Measurements from ENCODE around the gene HSFX1. TPM values are rescaled to one million over a fixed set of nuclear protein-coding genes. Genes with fewer than 3 reads are reported as not detected.
"Not testable (repeated sequence)": the region's sequence is repeated elsewhere in the genome, so short reads cannot be mapped to it uniquely, and the experiment has no call there.

HSFX1 gene
- total and polyA plus RNA-seq, 9 of the 15 experiments (the other 6 are each of a cell fraction or from before 2014, with no cell fraction given), result 0.10 TPM; not detected in 8

DNA sequence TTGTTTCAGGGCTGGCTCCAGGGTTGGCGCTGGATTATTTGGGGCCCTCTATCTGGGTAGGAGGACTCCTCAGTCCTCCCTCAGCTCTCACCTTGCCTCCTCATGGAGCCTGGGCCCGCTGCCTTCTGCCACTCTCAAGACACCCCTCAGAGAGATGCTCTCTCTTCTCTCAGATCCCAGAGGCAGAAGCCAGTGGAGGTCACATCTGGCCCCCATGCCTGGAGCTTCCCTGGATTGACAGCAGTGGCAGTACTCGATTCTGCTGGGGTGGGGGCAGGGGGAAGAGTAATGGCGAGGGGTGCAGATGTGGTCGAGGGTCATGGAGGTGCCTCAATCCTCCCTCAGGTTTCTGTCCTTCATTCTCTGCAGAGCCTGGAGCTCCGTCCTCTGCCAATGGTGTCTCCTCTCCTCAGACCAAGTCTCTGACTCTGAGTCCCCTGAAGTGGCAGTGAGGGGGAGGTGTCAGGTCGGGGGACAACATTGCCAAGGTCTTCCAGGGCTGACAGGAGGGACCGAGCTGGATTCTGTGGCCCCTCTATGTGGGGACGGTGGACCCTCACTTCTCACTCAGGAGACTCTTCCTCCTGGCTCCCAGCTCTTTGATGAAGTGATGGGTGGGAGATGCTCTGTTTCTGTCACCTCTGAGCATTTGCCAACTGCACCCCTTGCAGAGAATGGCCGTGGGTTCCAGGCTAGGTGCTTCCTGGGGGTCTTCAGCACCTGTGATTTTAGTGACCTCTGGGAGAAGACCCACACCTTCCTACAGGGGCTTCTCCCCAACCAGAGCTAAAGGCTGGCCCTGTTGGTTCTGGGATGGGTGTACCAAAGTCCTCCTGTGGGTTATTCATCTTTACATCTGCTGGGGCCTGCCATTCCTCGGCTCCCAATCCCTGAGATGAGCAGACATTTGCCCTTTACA lies 10.9 kb upstream of the HSFX1 start:
- Histone ChIP-seq H3K4me2 (ENCODE audit: insufficient read depth, low read length) (no peak overlapping the region), H3K9ac (ENCODE audit: insufficient read depth in 1 of 2, low read depth in 2 of 2, low read length in 2 of 2) (no peak overlapping the region), H3K36me3 (ENCODE audit: control insufficient read depth, insufficient read depth, low read length) (no peaks in the 10 kb centered on the region), H3K4me3 (no peak overlapping the region), H2AFZ (ENCODE audit: low read depth, low read length) (no peak overlapping the region), H3K79me2 (ENCODE audit: control insufficient read depth, insufficient read depth, low read length) (no peaks in the 10 kb centered on the region), H4K20me1 (replicated peaks; ENCODE audit: control insufficient read depth, insufficient read depth, low read length) (no peaks in the 10 kb centered on the region), H3K27me3 (ENCODE audit: control insufficient read depth in 2 of 2, insufficient read depth in 2 of 2, low read length in 2 of 2) (no peaks in the 10 kb centered on the region), H3K9me1 (ENCODE audit: control insufficient read depth, insufficient read depth, low read length) (no peaks in the 10 kb centered on the region), H3K9me3 (replicated peaks; ENCODE audit: control insufficient read depth, insufficient read depth, low read depth, low read length) (no peaks in the 10 kb centered on the region), H3K4me1 (replicated peaks in 1 of 2; ENCODE audit: control insufficient read depth in 2 of 2, insufficient read depth in 2 of 2, low read length in 2 of 2) (peaks cover 0 to 5% of the 10 kb centered on the region in 2 experiments; a peak in 1 of 5 replicates), H3K27ac (ENCODE audit: extremely low read depth, low read depth, low read length) (no peak overlapping the region)
- no TSS peak for BruUV-seq (replicated peaks)
- intact Hi-C loops (cut with micrococcal nuclease), result no loop called here
- WGBS (ENCODE audit: insufficient coverage, low coverage, missing lambda C conversion rate), result 0% methylated on average over 7 of the region's 11 CpGs
- ATAC-seq, result no peak
- POLR2A ChIA-PET, result no interaction called here
- DNase-seq (ENCODE audit: extremely low read depth in 1 of 4, low spot score in 3 of 4), result no peak
- no peak for FAIRE-seq
- CTCF ChIA-PET (ENCODE audit: low intra/inter-chr PET ratio), result no interaction called here
- TF ChIP-seq ZNF24 (IDR thresholded peaks at IDR 0.05) (no peak), IFI16 (CRISPR knock-in tag; IDR thresholded peaks at IDR 0.05) (no peak), MTA1 (IDR thresholded peaks at IDR 0.05; ENCODE audit: borderline replicate concordance) (no peak), ELK1 (CRISPR knock-in tag; IDR thresholded peaks at IDR 0.05) (no peak), TARDBP (IDR thresholded peaks at IDR 0.05) (no peak), FOXJ2 (tag; IDR thresholded peaks at IDR 0.05) (no peak), NONO (IDR thresholded peaks at IDR 0.05; ENCODE audit: low read depth in 2 of 2, low read length in 1 of 2) (no peak)
- TF ChIP-seq, protein P1, sequence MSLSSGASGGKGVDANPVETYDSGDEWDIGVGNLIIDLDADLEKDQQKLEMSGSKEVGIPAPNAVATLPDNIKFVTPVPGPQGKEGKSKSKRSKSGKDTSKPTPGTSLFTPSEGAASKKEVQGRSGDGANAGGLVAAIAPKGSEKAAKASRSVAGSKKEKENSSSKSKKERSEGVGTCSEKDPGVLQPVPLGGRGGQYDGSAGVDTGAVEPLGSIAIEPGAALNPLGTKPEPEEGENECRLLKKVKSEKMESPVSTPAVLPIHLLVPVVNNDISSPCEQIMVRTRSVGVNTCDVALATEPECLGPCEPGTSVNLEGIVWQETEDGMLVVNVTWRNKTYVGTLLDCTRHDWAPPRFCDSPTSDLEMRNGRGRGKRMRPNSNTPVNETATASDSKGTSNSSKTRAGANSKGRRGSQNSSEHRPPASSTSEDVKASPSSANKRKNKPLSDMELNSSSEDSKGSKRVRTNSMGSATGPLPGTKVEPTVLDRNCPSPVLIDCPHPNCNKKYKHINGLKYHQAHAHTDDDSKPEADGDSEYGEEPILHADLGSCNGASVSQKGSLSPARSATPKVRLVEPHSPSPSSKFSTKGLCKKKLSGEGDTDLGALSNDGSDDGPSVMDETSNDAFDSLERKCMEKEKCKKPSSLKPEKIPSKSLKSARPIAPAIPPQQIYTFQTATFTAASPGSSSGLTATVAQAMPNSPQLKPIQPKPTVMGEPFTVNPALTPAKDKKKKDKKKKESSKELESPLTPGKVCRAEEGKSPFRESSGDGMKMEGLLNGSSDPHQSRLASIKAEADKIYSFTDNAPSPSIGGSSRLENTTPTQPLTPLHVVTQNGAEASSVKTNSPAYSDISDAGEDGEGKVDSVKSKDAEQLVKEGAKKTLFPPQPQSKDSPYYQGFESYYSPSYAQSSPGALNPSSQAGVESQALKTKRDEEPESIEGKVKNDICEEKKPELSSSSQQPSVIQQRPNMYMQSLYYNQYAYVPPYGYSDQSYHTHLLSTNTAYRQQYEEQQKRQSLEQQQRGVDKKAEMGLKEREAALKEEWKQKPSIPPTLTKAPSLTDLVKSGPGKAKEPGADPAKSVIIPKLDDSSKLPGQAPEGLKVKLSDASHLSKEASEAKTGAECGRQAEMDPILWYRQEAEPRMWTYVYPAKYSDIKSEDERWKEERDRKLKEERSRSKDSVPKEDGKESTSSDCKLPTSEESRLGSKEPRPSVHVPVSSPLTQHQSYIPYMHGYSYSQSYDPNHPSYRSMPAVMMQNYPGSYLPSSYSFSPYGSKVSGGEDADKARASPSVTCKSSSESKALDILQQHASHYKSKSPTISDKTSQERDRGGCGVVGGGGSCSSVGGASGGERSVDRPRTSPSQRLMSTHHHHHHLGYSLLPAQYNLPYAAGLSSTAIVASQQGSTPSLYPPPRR (CRISPR knock-in tag; IDR thresholded peaks at IDR 0.05; ENCODE audit: borderline replicate concordance), result no peak
- in situ Hi-C loops (cut with MboI), result no loop called here

DNA sequence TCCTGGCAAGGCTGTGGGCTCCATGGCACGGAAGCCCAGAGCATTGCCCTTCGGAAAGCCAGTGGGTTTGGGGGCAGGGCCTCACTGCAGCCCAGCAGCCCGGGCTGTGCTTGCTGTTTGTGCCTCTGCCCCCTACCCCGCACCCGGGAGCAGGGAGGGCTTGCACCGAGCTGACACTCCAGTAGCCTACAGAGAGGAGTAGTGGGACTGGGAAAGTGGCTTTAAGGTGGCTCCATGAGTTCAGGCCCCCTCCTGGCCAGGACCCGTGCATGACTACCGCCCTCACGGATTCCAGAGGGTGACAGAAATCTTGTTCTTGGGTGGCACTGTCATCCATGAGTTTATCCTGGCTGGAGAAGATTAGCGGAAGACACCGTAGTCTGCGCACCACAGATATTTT lies 3.5 kb upstream of the HSFX1 start:
- POLR2A ChIA-PET, result not testable (repeated sequence)
- WGBS (ENCODE audit: insufficient coverage, low coverage, missing lambda C conversion rate), result no CpG with 5 or more reads among the region's 12 CpGs

More for the DNA sequence above, 3.5 kb upstream of the HSFX1 start:
- H3K9me1 ChIP-seq (ENCODE audit: control insufficient read depth, insufficient read depth, low read length); H3K79me2 ChIP-seq (ENCODE audit: control insufficient read depth, insufficient read depth, low read length); H3K9me3 ChIP-seq (replicated peaks; ENCODE audit: control insufficient read depth, insufficient read depth, low read depth, low read length); H3K4me3 ChIP-seq; in situ Hi-C loops (cut with MboI); intact Hi-C loops (cut with micrococcal nuclease); H3K27me3 ChIP-seq (ENCODE audit: control insufficient read depth in 2 of 2, insufficient read depth in 2 of 2, low read length in 2 of 2); FAIRE-seq; H2AFZ ChIP-seq (ENCODE audit: low read depth, low read length); H4K20me1 ChIP-seq (replicated peaks; ENCODE audit: control insufficient read depth, insufficient read depth, low read length); BruUV-seq (replicated peaks); CTCF ChIA-PET (ENCODE audit: low intra/inter-chr PET ratio); H3K36me3 ChIP-seq (ENCODE audit: control insufficient read depth, insufficient read depth, low read length); DNase-seq (ENCODE audit: extremely low read depth in 1 of 4, low spot score in 3 of 4); H3K4me2 ChIP-seq (ENCODE audit: insufficient read depth, low read length); H3K27ac ChIP-seq (ENCODE audit: extremely low read depth, low read depth, low read length); H3K9ac ChIP-seq (ENCODE audit: insufficient read depth in 1 of 2, low read depth in 2 of 2, low read length in 2 of 2); H3K4me1 ChIP-seq (replicated peaks in 1 of 2; ENCODE audit: control insufficient read depth in 2 of 2, insufficient read depth in 2 of 2, low read length in 2 of 2): not testable (repeated sequence)
- peak; percentile 46 for ATAC-seq

Measured in K562 (cell line).